MM.1S (cell line): ENCODE measurements around the gene RET.

Source experiments
- CTCF ChIP-seq: fragments of 300-600 bp; sonication (generic); IDR thresholded peaks from 2 replicates; pipeline ENCODE4 v1.5.1; 2016; ENCODE audit warnings: antibody characterized with exemption, low read length, mixed read lengths
- EZH2 ChIP-seq: fragments of 300-600 bp; sonication (generic); optimal IDR thresholded peaks from 2 replicates; pipeline ENCODE3; 2017; ENCODE audit warnings: low read depth, mild to moderate bottlenecking, antibody characterized with exemption, low read length, mixed read lengths
- EZH2phosphoT487 ChIP-seq: fragments of 300-600 bp; sonication (generic); IDR thresholded peaks from 2 replicates; pipeline ENCODE4 v1.6.1; 2018; ENCODE audit warnings: antibody characterized with exemption, low read length

GRCh38 chr10:43115881-43116595 is 39.2 kb downstream of the RET start:
- TF ChIP-seq CTCF (no peak), EZH2phosphoT487 (no peak), EZH2 (no peak)
